ENCODE data around the gene DNAJC13. TPM values are rescaled to one million over a fixed set of nuclear protein-coding genes. Genes with fewer than 3 reads are reported as not detected.

The DNAJC13 gene
- total and polyA plus RNA-seq, 2 donors (not counting 3 experiments of a cell fraction or from before 2014, with no cell fraction given) = 14.3 to 71.7 TPM

DNA sequence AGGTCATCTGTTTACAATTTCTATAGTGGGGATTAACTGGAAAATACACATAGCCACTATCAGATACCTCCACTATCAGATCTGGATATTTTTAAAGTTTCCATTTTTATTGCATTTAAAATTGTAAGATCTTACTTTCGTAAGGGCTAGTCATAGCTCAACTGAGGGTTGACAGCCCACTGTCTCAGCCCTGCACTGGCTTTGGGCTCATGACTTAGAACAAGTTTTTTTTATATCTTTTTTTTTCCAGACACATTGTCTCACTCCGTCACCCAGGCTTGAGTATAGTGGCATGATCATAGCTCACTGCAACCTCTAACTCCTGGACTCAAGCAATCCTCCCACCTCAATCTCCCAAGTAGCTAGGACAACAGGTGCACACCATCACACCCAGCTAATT lies 48.8 kb upstream of the DNAJC13 start:
- CTCF ChIA-PET = interaction anchor here (0.6 to 1.6 kb wide), 3 partner anchors 17 to 902 kb away, joined by 3 to 6 read pairs (median 4); no protein-coding TSS in a partner anchor
- H3K9me3 ChIP-seq (replicated peaks; ENCODE audit: control insufficient read depth, insufficient read depth, low read length) = no peaks in the 10 kb centered on the region
- no peaks in the 10 kb centered on the region for H3K4me1 ChIP-seq (ENCODE audit: control insufficient read depth, extremely low read depth, insufficient read depth, low read length)
- no peaks in the 10 kb centered on the region for H3K36me3 ChIP-seq (ENCODE audit: control insufficient read depth in 2 of 2, extremely low read depth in 1 of 2, insufficient read depth in 2 of 2, low read length in 2 of 2)
- H3K4me3 ChIP-seq (replicated peaks in 1 of 3; ENCODE audit: insufficient read depth in 1 of 3, low read depth in 1 of 3, low read length in 3 of 3) = no peak overlapping the region
- no peak overlapping the region for H2AFZ ChIP-seq (ENCODE audit: low read depth, low read length)
- FAIRE-seq (no peak), DNase-seq (ENCODE audit: low read depth, low spot score) (no peak)
- no peaks in the 10 kb centered on the region for H3K9me1 ChIP-seq (replicated peaks; ENCODE audit: control insufficient read depth, extremely low read depth, insufficient read depth, low read length)
- no peak overlapping the region for H3K9ac ChIP-seq (replicated peaks; ENCODE audit: extremely low read depth, insufficient read depth, low read length)
- POLR2A ChIA-PET = no interaction called here
- dilution Hi-C loops (cut with MboI; ENCODE audit: extremely low pct_ligation_motif_present, low sequenced_read_pairs) = no loop called here
- no TSS peak for BruUV-seq (replicated peaks)
- H3K4me2 ChIP-seq (ENCODE audit: insufficient read depth, low read length) = no peak overlapping the region
- H3K27ac ChIP-seq (ENCODE audit: insufficient read depth, low read depth, low read length) = no peak overlapping the region
- no peaks in the 10 kb centered on the region for H4K20me1 ChIP-seq (replicated peaks; ENCODE audit: control insufficient read depth, extremely low read depth, insufficient read depth, low read length)
- H3K27me3 ChIP-seq (ENCODE audit: control insufficient read depth in 2 of 2, insufficient read depth in 2 of 2, low read length in 2 of 2) = peaks cover 2 to 8% of the 10 kb centered on the region in 2 experiments
- TF ChIP-seq MYC (IDR thresholded peaks at IDR 0.05; ENCODE audit: low read depth, low read length) = no peak
- TF ChIP-seq GATA2 (IDR thresholded peaks at IDR 0.05; ENCODE audit: insufficient read depth, insufficient read length, low read depth, low read length) = no peak
- TF ChIP-seq, protein P1, sequence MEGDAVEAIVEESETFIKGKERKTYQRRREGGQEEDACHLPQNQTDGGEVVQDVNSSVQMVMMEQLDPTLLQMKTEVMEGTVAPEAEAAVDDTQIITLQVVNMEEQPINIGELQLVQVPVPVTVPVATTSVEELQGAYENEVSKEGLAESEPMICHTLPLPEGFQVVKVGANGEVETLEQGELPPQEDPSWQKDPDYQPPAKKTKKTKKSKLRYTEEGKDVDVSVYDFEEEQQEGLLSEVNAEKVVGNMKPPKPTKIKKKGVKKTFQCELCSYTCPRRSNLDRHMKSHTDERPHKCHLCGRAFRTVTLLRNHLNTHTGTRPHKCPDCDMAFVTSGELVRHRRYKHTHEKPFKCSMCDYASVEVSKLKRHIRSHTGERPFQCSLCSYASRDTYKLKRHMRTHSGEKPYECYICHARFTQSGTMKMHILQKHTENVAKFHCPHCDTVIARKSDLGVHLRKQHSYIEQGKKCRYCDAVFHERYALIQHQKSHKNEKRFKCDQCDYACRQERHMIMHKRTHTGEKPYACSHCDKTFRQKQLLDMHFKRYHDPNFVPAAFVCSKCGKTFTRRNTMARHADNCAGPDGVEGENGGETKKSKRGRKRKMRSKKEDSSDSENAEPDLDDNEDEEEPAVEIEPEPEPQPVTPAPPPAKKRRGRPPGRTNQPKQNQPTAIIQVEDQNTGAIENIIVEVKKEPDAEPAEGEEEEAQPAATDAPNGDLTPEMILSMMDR (IDR thresholded peaks at IDR 0.05; ENCODE audit: extremely low read depth in 1 of 2, insufficient read depth in 1 of 2, low read depth in 1 of 2, low read length in 2 of 2) = no peak
- TF ChIP-seq EZH2 (IDR thresholded peaks at IDR 0.05; ENCODE audit: borderline replicate concordance, low read depth, low read length, severe bottlenecking) = no peak
- TF ChIP-seq POLR2A (IDR thresholded peaks at IDR 0.05; ENCODE audit: low read depth, low read length) = no peak
- TF ChIP-seq FOS (IDR thresholded peaks at IDR 0.05; ENCODE audit: borderline replicate concordance, insufficient read depth, low read length) = no peak
- no peak for TF ChIP-seq MAX (IDR thresholded peaks at IDR 0.05; ENCODE audit: insufficient read depth, insufficient read length)
- TF ChIP-seq POLR2AphosphoS5 (IDR thresholded peaks at IDR 0.05; ENCODE audit: insufficient read depth, low read depth, low read length) = no peak
- TF ChIP-seq JUN (IDR thresholded peaks at IDR 0.05; ENCODE audit: borderline replicate concordance, insufficient read depth, insufficient read length, low read depth) = no peak
- intact Hi-C loops (cut with micrococcal nuclease) = no loop called here
- H3K79me2 ChIP-seq (ENCODE audit: control insufficient read depth, insufficient read depth, low read length) = no peaks in the 10 kb centered on the region
